ENCODE results near the gene AWAT2. TPM values are rescaled to one million over a fixed set of nuclear protein-coding genes. Genes with fewer than 3 reads are reported as not detected.

AWAT2 gene
- polyA plus RNA-seq, 3 donors = not detected

- no peak overlapping the region for H3K4me3 ChIP-seq (replicated peaks in 1 of 3; ENCODE audit: low read depth in 2 of 3, low read length in 3 of 3)
- H3K4me1 Mint-ChIP-seq = no peaks in the 10 kb centered on the region
- H3K36me3 ChIP-seq (replicated peaks in 1 of 2; ENCODE audit: control insufficient read depth in 1 of 2, insufficient read depth in 2 of 2, low read length in 2 of 2) = no peaks in the 10 kb centered on the region
- no peak for TF ChIP-seq CTCF (IDR thresholded peaks at IDR 0.05)
- WGBS (ENCODE audit: insufficient coverage) = no CpG with 5 or more reads among the region's 4 CpGs
- no peaks in the 10 kb centered on the region for H3K4me1 ChIP-seq (ENCODE audit: control insufficient read depth in 1 of 2, insufficient read depth in 2 of 2, low read length in 2 of 2)
- H3K9ac ChIP-seq (ENCODE audit: insufficient read depth, low read length, poor library complexity, severe bottlenecking) = no peak overlapping the region
- no peak overlapping the region for H3K27ac Mint-ChIP-seq
- peaks cover 1 to 8% (median 7%) of the 10 kb centered on the region in 3 donors for H3K27me3 Mint-ChIP-seq (ENCODE audit: low read depth in 3 of 3)
- no peaks in the 10 kb centered on the region for H3K79me2 ChIP-seq (ENCODE audit: insufficient read depth, low read length)
- no peaks in the 10 kb centered on the region for H3K9me3 ChIP-seq (replicated peaks in 1 of 2; ENCODE audit: control insufficient read depth in 1 of 2, insufficient read depth in 1 of 2, low read length in 2 of 2)
- no peak for DNase-seq
- no peaks in the 10 kb centered on the region for H3K9me3 Mint-ChIP-seq
- H3K4me2 ChIP-seq (replicated peaks; ENCODE audit: extremely low read depth, low read length, poor library complexity, severe bottlenecking) = no peak overlapping the region
- no peaks in the 10 kb centered on the region for H3K36me3 Mint-ChIP-seq
- intact Hi-C loops (cut with micrococcal nuclease) = loop anchor here in 1 of 2 donors (10.0 kb wide), 1 partner anchor 557 kb away; no protein-coding TSS in a partner anchor
- no peaks in the 10 kb centered on the region for H3K27me3 ChIP-seq (ENCODE audit: control insufficient read depth in 2 of 2, insufficient read depth in 2 of 2, low read length in 2 of 2)
- H2AFZ ChIP-seq (ENCODE audit: insufficient read depth, low read depth, low read length, poor library complexity, severe bottlenecking) = no peak overlapping the region
- no peaks in the 10 kb centered on the region for H4K20me1 ChIP-seq (ENCODE audit: insufficient read depth, low read length)
- no peak overlapping the region for H3K27ac ChIP-seq (ENCODE audit: low read depth in 1 of 2, low read length in 2 of 2)
- H3K4me3 Mint-ChIP-seq = no peak overlapping the region
Observed at GRCh38 chrX:70092247-70092646, 42.5 kb upstream of the AWAT2 start.

- no peaks in the 10 kb centered on the region for H3K4me1 Mint-ChIP-seq
- Histone ChIP-seq H3K9ac (ENCODE audit: insufficient read depth, low read length, poor library complexity, severe bottlenecking) (no peak overlapping the region), H3K4me2 (replicated peaks; ENCODE audit: extremely low read depth, low read length, poor library complexity, severe bottlenecking) (no peak overlapping the region), H3K4me1 (ENCODE audit: control insufficient read depth in 1 of 2, insufficient read depth in 2 of 2, low read length in 2 of 2) (no peaks in the 10 kb centered on the region), H3K27me3 (ENCODE audit: control insufficient read depth in 2 of 2, insufficient read depth in 2 of 2, low read length in 2 of 2) (no peaks in the 10 kb centered on the region), H3K9me3 (replicated peaks in 1 of 2; ENCODE audit: control insufficient read depth in 1 of 2, insufficient read depth in 1 of 2, low read length in 2 of 2) (no peaks in the 10 kb centered on the region), H3K27ac (ENCODE audit: low read depth in 1 of 2, low read length in 2 of 2) (no peak overlapping the region), H3K79me2 (ENCODE audit: insufficient read depth, low read length) (no peaks in the 10 kb centered on the region), H4K20me1 (ENCODE audit: insufficient read depth, low read length) (no peaks in the 10 kb centered on the region), H3K4me3 (replicated peaks in 1 of 3; ENCODE audit: low read depth in 2 of 3, low read length in 3 of 3) (no peak overlapping the region), H2AFZ (ENCODE audit: insufficient read depth, low read depth, low read length, poor library complexity, severe bottlenecking) (no peak overlapping the region), H3K36me3 (replicated peaks in 1 of 2; ENCODE audit: control insufficient read depth in 1 of 2, insufficient read depth in 2 of 2, low read length in 2 of 2) (no peaks in the 10 kb centered on the region)
- peak overlapping the region in 1 of 2 donors; percentile 25 for H3K4me3 Mint-ChIP-seq
- H3K9me3 Mint-ChIP-seq = no peaks in the 10 kb centered on the region
- H3K27ac Mint-ChIP-seq = no peak overlapping the region
- TF ChIP-seq CTCF (IDR thresholded peaks at IDR 0.05) = no peak
- no peaks in the 10 kb centered on the region for H3K36me3 Mint-ChIP-seq
- DNase-seq = no peak
- H3K27me3 Mint-ChIP-seq (ENCODE audit: low read depth in 3 of 3) = peaks cover 3 to 5% (median 3%) of the 10 kb centered on the region in 3 donors
- no CpG with 5 or more reads among the region's 1 CpG for WGBS (ENCODE audit: insufficient coverage)
- intact Hi-C loops (cut with micrococcal nuclease) = loop anchor here in 1 of 2 donors (10.0 kb wide), 1 partner anchor 555 kb away; no protein-coding TSS in a partner anchor
Observed at GRCh38 chrX:70089604-70090297, 40.0 kb upstream of the AWAT2 start.
